ENCODE results near the gene SIM2.

Gene SIM2

DNA sequence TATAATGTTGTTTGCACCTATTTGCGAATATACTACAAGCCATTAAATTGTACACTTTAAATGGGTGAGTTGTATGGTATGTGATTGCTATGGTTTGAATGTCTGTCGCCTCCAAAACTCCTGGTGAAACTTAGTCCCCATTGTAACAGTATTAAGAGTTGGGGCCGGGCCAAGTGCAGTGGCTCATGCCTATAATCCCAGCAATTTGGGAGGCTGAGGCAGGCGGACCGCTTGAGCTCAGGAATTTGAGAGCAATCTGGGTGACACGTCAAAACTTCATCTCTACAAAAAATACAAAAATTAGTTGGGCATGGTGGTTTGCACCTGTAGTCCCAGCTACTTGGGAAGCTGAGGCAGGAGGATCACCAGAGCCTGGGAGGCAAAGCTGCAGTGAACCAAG is 12.0 kb upstream of the SIM2 start:
- DNase-seq, result no peak

DNA sequence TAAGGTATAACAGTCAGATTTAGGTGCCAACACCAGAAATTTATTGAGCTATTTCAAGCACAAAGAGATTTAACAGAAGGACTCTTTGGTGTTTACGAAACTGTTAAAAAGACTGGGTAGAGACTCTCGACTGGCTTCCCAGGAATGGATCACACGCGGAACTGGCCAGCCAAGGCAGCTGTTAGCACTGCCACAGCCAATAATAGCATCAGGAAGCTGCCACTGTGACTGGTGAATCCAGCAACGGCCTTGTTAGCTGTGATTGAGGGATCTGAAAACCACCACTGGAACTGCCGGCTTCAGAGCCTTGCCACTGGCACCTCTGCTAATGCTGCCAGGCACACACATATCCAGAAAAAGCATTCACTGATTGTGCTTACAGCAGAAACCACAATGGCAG is 10.6 kb upstream of the SIM2 start:
- DNase-seq, result peak; percentile 28

DNA sequence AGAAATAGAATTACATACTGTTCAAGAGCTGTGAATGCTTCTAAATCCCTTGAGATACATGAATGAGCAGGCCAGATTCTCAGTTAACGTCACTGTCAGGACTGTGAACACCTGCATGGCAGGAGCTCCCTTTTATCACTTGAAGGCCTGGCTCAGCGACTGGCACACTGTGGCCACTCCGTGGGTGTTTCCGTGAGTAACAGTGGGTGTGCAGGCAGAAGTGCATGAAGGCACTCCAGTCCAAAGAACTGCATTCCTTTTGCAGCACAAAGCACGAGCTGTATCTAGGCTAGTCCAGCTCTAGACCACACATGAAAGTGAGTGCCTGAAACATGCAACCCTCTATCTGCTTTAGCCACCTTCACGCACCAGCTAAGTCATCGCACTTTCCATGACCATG is 9.6 kb upstream of the SIM2 start:
- DNase-seq, result no peak

DNA sequence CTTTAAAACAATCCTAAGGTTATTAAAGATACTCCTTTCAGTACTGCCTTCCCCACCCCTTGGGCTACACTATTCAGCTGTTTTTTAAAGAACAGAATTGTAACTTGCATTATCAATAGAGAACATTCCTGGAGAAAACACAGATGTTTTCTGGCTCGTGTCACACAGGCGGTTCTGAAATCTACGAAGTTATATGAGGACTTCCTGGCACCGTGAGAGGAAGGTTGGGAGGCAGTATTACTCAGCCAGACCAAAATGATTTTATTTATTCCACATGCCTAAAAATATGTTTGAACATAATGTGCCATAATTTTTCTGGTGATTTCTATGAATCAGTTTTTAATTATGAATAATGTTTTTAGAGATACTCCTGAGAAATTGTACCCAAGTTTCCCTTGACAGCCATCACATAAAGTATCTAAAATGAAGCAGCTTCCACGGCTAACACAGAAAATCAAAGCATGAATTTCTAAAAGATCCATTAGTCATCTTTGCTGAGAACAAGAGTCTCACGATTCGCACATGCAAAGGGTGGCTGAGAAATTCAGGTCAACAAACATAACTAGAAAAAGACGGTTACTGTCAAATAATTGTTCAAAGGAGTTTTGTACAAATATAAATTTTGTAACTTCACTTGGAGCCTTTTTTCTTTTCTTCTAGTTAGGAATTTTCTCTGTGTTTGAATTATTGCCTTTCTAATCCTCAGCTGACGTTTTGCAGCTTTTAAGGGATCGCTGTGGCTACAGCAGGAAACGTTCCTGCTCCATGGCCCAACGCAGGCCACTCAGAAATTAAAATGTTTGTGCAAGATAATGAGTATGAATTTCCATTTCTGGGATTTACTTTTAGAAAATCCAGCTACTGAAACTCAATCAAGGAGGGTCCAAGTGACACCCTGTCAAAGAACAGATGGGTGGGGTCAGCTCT is 8.0 kb upstream of the SIM2 start:
- DNase-seq, result no peak

DNA sequence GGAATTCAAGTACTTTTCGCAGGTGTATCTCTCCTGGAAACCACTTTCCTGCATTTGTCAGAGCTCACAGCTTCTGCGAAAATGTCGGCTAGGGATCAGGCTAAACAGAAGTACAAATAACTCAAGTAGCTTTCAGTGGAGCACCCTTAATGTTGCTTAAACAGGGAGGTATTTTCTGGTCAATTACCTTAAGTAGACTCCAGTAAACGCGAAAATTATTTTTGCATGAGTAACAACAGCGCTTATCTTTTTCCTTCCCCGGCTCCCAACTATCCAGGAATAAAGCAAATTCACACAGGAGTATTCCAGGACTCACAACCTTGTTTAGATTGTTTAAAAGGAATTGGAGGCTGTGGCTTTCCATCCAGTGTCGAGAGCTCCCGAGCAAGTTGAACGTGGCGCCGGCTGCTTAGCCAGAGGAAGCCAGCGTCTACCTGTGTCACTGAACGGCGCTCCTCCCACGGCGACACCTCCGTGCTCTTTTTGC is 7.3 kb upstream of the SIM2 start:
- DNase-seq, result no peak

DNA sequence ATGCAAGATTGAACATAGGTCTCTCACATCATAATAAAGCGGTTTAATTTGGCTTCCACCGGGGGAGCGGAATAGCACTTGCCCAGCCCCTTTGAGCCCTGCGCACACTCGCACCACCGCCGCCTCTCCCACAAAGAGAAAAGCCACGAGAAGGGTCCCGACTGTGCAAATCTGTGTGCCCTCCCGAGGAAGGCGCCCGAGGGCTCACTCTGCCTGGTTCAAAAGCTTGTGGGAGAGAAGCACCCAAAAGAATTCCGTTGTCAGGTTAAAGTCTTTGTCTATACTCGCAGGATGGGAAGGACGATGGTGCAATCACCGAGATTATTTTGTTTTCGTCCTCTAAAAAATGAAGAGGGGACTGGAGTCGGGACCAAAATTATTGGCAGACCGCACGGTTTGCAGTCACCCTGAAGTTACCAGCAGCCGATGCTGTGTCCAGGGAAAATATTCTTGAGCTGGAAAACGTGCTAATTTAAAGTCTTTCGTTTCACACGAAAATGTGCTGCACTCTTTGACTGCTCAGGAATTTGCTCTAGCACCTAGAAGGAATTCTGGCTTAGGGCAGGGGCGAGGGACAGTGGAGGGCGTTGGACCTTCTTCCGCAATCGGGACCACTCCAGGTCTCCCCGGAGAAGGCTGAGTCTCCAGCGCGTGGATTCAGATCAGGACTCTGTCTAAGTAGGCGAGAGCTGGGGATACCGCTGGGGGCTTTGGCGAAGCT is 6.6 kb upstream of the SIM2 start:
- no peak for DNase-seq

DNA sequence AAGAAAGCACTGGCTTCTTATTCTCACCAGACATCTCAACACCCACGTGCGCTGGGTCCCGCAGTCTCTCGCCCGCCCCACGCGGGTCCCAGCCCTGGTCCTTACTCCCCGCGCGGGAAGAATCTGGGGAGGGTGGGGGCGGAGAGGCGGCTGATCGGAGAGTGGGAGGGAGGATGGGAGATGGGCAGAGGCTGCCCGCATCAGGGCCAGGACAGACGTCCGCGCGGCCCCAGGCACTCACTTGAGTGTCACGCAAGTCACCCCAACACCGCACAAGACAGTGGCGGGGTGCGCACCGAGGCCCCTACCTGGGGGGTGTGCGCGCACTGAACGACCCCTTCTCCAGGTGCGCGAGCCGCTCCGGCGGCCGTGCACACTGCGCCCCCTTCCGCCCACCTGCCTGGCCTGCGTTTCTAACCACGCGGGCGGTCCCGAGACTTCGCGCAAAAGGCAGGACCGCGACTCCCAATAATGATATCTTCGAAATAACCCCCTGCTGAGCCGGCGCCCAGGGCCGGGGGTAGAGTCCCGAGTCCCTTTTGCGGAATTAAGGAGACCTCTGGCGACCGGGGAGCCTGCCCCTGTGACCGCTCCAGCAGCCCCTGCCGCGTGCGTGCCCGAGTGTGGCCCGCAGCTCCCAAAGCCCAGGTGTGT is 6.0 kb upstream of the SIM2 start:
- DNase-seq, result no peak

DNA sequence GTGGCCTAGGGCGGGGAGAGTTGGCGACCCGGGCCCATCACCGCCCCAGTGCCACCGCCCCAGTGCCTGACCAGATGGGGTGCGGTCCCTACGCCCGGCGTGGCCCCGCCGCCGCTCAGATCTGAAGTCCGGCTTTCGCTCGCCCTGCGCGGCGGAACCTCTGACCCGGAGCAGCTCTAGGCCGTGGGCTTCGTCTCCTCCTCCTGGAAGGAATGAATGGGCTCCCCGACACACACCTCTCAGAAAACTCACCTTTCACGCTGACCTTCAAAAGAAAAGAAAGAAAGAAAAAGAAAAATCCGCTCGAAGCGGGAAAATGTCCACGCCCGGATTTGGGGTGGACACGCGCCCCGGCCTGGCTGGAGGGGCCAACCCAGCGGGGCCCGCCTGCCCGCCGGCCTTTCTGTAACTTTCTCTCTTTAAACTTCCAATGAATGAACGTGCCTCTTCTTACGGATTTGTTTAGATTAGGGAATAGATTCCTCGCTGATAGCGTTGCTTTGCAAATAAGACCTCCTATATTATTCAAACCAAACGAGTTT is 5.4 kb upstream of the SIM2 start:
- no peak for DNase-seq

DNA sequence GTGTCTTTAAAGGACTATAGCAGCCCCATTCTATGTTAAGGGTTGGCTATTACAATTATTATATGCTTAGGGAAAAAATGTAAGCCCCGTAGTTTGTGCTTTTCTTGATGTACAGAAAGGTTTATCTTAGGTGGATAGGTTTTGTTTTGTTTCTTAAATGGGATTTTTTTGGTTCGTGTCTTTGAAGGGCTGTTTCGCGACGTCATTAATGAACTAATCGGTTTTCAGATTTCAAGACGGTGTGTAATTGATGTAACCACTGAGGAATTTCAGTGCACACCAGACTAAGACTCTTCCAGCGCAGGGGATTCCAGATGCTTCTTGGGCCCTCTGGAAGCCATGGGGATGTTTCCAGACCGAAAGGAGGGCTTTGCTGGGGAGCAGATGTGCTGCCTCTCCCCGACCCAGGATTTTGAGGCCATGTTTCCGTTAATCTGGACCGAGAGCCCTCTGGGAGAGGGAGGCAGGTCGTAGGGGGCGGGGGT is 4.8 kb upstream of the SIM2 start:
- no peak for DNase-seq

DNA sequence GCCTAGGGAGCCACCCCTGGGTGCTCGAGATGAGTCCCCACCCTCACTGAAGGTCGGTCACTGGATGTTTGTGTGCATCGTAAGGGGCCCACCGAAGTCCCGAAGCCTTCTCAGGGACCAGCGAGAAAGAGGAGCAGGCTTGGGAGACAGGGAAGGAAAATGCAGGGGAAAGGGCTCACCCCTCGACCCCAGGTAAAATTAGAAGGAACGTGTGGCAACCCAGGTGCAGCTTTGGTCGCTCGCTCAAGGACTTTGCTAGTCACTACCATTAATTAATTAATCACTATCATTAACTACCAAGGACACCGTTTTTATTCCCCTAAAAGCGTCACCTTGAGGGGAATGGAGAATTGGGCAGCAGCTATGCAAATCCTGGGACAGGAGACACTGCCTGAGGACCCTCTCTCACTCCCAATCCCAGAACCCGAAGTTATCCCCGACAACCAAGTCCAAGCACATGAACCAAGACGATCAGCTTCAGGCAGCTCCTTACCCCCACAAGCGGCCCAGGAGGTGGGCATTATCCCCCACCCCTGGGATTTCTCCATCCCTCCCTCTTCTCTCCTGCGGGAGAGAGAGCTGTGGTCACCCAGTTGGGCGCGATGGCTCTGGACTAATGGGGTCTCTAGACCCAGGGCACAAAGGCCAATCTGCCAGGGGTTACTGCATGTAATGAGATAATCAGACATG is 4.2 kb upstream of the SIM2 start:
- no peak for DNase-seq

DNA sequence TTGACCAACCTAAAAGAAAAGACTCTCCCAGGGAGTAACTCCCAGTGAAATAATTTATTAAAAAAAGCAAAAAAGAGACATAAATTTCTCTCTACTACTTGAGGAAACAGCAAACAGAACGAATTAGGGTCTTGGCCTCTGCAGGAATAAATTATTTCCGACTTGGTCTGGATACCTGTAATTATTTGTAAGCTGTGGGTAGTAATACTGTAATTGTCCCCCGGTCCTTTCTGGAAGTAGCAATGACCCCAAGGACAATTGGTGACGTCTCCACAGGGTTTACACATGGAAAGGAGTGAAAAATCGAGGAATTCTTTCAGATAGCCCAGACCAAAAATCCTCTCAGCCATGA is 3.7 kb upstream of the SIM2 start:
- DNase-seq, result no peak

DNA sequence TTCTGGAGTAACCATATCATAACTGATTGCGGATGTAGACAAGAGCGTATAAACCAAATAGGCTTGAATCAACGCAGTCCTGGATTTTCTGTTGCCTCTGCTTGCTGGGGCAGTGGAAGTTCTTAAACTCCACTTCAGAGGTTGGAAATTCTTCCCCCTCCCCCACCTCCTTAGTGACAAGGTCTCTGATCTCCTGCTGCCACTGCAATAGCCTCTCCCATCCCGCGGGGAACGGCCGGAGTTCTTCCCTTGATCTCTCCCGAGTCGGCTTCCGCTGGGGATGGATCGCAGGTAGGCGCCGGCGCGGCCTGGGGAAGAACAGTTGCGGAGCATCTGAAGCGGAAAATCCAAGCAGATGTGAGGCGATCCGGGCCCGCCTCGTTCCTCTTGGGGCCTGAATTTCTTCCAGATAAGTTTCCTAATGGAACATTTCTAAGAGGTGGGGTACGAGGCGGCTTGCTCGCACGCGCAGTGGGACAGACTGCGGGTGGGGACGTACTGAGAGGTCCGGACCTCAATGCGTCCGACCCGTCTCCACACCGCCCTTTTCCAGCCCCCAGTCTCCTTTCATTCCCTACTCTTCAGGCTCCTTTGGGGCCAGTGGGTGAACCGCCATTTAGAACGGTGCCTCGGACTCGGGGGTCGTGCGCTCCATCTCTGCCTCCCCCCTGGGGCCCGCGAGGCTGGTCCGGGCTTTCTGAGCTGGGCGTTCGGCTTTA is 3.1 kb upstream of the SIM2 start:
- no peak for DNase-seq

DNA sequence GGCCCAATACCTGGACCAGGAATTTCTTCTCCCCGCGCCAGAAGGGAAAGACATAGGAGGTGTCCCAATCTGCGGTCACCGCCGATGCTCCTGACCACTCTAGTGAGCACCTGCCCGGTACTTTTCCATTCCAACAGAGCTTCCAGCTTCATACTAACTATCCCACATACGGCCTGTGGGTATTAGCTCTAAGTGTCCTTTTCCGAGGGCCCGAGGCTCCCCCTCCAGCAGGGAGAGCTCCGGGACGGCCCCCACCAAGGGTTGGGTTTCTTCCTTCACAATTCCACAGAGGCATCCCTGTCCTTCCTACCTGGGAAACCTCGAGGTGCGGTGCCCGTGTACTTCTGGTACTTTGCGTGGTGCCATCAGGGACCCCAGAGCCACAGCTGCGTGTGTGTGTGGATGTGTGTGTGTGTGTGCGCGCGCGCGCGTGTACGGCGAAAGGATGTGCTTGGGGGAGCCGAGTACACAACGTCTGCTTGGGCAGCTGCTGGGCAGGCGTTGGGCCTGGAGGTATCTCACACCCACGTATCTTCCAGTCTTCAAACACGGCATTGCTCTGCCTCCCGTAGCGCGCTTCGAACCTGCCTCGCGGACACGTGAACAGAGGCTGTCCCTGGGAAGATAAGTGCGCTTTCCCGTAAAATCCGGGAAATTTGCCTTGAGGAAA is 2.4 kb upstream of the SIM2 start:
- no peak for DNase-seq

DNA sequence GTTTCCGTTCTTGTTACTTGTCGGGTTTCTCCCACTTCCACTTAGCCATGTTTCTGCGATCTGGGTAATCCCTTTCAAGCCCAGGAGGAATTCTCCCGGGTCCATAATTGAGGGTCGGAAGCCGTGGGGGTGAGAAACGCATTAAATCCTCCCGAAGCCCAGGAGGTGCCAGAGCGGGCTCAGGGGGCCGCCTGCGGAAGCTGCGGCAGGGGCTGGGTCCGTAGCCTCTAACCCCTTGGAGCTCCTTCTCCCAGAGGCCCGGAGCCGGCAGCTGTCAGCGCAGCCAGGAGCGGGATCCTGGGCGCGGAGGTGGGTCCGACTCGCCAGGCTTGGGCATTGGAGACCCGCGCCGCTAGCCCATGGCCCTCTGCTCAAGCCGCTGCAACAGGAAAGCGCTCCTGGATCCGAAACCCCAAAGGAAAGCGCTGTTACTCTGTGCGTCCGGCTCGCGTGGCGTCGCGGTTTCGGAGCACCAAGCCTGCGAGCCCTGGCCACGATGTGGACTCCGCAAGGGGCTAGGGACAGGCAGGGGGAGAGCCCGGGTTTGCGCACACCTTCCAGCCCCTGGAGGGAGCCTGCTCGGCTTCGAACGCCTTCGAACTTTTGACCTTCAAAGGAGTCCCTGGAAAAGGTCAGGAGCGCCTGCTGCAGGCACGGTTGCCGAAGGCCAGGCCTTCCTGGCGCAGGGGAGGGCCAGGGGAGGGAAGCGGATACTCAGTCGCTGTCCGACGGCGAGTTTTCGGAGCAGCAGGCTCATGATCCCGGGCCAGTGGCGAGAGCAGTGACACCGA is 1.7 kb upstream of the SIM2 start:
- DNase-seq, result no peak

DNA sequence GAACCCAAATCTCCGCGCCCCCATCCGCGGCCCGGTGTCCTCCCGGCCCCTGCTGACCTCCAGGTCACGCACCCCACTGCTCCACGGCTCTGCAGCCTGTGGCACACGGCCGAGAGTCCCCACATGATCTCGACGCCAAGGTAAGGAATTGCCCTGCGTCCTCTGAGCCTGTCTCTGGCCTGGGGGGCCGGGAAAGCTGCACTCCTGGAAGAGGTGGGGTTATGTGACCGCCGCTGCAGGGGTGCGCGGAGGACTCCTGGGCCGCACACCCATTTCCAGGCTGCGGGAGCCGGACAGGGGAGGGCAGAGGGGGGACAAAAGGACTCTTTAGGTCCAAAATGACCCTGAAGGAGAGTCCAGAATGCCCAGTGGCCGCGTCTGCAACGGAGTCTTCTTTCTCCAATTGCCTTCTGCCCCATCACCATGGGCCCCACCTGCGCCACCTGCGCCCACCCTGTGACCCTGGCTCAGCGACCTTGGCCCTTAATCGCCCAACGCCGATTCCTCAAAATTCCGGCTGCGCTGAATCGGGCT is 997 bp upstream of the SIM2 start:
- no peak for DNase-seq

DNA sequence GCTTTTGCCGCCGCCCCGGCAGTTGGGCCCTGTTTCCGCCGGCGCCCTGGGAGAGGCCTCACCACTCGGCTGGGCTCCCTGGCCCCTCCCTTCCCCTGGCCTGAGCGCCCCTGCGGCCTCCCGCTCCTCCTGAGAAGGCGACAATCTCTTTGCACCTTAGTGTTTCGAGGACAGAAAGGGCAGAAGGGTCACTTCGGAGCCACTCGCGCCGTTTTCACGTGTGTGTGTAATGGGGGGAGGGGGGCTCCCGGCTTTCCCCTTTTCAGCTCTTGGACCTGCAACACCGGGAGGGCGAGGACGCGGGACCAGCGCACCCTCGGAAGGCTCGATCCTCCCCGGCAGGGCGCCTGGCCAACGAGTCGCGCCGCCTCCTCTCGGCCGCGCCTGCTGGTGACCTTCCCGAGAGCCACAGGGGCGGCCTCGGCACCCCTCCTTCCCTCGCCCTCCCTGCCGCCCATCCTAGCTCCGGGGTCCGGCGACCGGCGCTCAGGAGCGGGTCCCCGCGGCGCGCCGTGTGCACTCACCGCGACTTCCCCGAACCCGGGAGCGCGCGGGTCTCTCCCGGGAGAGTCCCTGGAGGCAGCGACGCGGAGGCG is 432 bp upstream of the SIM2 start:
- no peak for DNase-seq

DNA sequence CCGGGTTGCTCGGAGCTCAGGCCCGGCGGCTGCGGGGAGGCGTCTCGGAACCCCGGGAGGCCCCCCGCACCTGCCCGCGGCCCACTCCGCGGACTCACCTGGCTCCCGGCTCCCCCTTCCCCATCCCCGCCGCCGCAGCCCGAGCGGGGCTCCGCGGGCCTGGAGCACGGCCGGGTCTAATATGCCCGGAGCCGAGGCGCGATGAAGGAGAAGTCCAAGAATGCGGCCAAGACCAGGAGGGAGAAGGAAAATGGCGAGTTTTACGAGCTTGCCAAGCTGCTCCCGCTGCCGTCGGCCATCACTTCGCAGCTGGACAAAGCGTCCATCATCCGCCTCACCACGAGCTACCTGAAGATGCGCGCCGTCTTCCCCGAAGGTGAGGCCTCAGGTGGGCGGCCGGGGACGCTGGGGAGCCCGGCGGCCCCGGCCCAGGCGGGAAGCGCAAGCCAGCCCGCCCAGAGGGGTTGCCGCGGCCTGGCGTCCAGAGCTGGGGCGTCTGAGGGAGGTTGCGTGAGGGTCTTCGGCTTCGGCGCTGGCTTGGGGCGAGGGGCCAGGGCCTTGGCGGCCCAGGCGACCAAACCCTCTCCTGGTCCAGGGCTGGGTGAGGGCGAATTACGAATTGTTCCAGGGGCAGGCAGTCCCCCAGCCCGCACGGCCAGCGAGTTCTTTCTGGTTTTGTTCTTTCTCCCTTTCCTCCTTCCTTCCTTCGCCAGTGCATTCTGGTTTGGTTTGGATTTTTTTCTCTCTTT is 805 bp downstream of the SIM2 start:
- no peak for DNase-seq

DNA sequence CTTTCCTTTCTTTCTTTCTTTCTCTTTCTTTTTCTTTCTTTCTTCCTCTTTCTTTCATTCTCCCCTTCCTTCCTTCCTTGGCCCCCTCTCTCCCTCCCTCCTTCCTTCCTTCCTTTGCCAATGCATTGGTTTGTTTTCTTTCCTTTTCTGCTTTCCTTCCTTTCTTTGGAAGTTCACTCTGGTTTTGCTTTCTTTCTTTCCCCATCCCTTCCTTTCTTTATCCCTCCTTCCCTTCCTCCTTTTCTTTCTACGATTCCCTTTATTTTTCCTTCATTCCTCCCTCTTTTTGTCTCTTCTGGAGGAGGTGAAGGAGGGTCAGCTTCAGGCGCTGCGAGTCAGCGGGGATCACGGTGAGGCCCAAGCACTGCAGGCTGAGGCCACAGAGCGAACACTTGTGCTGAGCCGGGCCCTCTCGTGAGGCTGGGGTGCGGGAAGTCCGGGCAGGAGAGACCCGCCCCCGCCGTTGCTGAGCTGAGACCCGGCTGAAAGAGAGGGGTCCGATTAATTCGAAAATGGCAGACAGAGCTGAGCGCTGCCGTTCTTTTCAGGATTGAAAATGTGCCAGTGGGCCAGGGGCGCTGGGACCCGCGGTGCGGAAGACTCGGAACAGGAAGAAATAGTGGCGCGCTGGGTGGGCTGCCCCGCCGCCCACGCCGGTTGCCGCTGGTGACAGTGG is 1.5 kb downstream of the SIM2 start:
- DNase-seq, result no peak

All from MV-4-11 (cell line).